ENCODE results near the gene ZNF214. TPM values are rescaled to one million over a fixed set of nuclear protein-coding genes. Genes with fewer than 3 reads are reported as not detected.

The ZNF214 gene
- total and polyA plus RNA-seq, 7 donors, result 0.46 to 3.1 (median 1.9) TPM

DNA sequence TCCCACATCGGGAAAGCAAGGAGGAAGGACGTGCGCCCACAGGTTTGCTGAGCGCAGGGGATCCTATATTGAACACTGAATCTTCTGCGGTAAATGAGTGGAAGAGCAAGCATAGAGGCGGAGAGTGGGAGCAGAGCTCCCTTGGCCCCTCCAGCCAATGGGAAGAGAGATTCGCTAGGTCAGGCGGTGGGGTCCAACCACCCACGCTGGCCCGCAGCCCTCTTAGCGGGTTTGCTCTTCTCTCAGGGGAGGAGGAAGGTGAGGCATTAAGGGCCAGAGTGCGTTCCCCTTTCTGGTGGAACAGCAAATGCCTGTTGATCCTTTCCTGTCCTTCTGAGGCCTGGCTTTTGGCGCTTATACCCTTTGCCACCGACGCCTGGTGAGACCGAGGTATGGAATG lies 10.7 kb upstream of the ZNF214 start:
- 90 to 95% methylated on average over 16 of the region's 16 CpGs for WGBS, 2 donors
- DNase-seq, result no peak
- intact Hi-C loops (cut with DNase I), result no loop called here
- TF ChIP-seq EP300 (IDR thresholded peaks at IDR 0.05) (no peak), POLR2A (IDR thresholded peaks at IDR 0.05) (no peak), POLR2AphosphoS5 (IDR thresholded peaks at IDR 0.05) (no peak)
- TF ChIP-seq, protein P1, sequence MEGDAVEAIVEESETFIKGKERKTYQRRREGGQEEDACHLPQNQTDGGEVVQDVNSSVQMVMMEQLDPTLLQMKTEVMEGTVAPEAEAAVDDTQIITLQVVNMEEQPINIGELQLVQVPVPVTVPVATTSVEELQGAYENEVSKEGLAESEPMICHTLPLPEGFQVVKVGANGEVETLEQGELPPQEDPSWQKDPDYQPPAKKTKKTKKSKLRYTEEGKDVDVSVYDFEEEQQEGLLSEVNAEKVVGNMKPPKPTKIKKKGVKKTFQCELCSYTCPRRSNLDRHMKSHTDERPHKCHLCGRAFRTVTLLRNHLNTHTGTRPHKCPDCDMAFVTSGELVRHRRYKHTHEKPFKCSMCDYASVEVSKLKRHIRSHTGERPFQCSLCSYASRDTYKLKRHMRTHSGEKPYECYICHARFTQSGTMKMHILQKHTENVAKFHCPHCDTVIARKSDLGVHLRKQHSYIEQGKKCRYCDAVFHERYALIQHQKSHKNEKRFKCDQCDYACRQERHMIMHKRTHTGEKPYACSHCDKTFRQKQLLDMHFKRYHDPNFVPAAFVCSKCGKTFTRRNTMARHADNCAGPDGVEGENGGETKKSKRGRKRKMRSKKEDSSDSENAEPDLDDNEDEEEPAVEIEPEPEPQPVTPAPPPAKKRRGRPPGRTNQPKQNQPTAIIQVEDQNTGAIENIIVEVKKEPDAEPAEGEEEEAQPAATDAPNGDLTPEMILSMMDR (IDR thresholded peaks at IDR 0.05), result no peak
- H3K27ac ChIP-seq, result no peak overlapping the region
- no peaks in the 10 kb centered on the region for H3K27me3 ChIP-seq
- H3K9me3 ChIP-seq, result no peaks in the 10 kb centered on the region
- H3K36me3 ChIP-seq, result no peaks in the 10 kb centered on the region
- H3K4me1 ChIP-seq, result no peaks in the 10 kb centered on the region
- no peak overlapping the region for H3K4me3 ChIP-seq

DNA sequence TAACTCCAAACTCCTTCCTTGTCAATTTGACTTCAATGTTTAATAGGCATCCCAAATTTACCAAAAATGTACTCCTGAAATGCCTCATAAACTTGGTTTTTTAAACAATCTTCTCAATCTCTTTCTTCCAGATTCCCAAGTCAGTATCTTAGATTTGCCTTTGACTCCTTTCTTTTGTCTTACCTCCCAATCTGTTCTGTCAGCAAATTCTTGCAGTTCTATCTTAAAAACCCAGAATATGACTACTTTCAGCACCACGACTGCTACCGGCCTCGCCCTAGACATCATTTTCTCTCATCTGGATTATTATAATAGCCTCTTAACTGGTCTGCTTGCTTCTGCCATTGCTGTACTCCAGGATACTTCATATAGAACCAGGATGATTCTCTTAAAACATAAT lies 8.0 kb upstream of the ZNF214 start:
- Histone ChIP-seq H3K27me3 (no peaks in the 10 kb centered on the region), H3K4me3 (no peak overlapping the region), H3K4me1 (no peaks in the 10 kb centered on the region), H3K36me3 (no peaks in the 10 kb centered on the region), H3K27ac (no peak overlapping the region), H3K9me3 (no peaks in the 10 kb centered on the region)
- TF ChIP-seq, protein P1 (IDR thresholded peaks at IDR 0.05), result no peak
- TF ChIP-seq POLR2AphosphoS5 (IDR thresholded peaks at IDR 0.05) (no peak), EP300 (IDR thresholded peaks at IDR 0.05) (no peak), POLR2A (IDR thresholded peaks at IDR 0.05) (no peak)
- intact Hi-C loops (cut with DNase I), result no loop called here
- WGBS, 2 donors, result 89 to 90% methylated on average over 3 of the region's 3 CpGs
- DNase-seq, result no peak

DNA sequence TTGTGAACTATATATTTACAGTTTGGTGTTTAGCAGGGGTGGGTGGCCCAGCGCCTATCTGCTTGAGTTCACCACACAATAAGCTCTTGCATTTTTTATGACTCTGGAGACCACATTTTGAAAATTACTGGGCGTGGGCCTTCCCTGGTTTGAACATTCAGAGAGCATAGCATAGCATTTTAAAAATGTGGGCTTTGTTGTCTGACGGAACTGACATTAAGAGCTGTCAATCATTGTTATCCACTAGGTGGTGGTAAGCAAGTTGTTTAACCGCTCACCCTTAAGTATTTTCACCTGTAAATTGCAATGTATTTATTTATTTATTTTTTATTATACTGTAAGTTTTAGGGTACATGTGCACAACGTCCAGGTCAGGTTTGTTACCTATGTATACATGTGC lies 1.2 kb upstream of the ZNF214 start:
- TF ChIP-seq POLR2AphosphoS5 (IDR thresholded peaks at IDR 0.05) (no peak), POLR2A (IDR thresholded peaks at IDR 0.05) (no peak), EP300 (IDR thresholded peaks at IDR 0.05) (no peak)
- TF ChIP-seq, protein P1 (IDR thresholded peaks at IDR 0.05), result no peak
- no peaks in the 10 kb centered on the region for H3K9me3 ChIP-seq
- peaks cover 0 to 13% (median 9%) of the 10 kb centered on the region in 4 donors for H3K4me1 ChIP-seq
- H3K4me3 ChIP-seq, result no peak overlapping the region
- no peak overlapping the region for H3K27ac ChIP-seq
- no peaks in the 10 kb centered on the region for H3K36me3 ChIP-seq
- intact Hi-C loops (cut with DNase I), result loop anchor here (2.0 kb wide), 1 partner anchor 29 kb away; no protein-coding TSS in a partner anchor
- DNase-seq, result no peak
- H3K27me3 ChIP-seq, result no peaks in the 10 kb centered on the region
- WGBS, 2 donors, result 36 to 70% methylated on average over 5 of the region's 5 CpGs

DNA sequence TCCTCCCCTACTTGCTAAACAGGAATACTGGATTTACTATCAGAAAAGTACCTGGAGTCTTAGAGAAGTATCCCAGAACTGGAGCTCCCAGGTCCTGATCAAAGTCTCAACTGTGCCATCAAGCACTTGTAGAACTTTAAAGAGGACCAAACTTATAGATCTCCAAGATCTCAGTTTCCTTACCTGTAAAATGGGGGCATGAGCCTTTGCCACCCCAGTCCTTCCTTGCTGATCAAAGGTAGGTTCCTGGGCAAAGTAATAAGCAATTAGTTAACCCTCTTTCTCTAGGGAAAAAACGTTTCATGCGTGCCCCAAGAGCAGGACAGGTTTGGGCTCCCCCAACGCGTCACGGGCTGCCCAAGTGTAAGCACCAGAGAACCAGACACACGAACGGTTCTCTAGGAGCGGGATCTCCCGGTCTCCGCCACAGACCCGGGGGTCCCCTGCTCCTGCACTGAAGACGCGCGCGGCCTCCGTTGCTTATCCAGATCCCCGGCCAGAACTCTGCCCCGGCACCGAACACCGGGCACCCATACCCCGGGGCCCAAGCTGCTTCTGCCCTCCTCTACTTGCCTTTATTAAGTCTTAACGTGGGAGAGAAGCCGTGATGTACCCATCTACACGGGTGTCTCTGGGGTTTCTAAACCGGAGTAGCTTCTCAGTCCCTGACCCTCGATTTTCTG lies 505 bp downstream of the ZNF214 start:
- peak; percentile 71 for DNase-seq
- Histone ChIP-seq H3K4me1 (peaks cover 0 to 13% (median 9%) of the 10 kb centered on the region in 4 donors), H3K27me3 (no peaks in the 10 kb centered on the region), H3K4me3 (peak overlapping the region; percentile 54 to 74 (median 64)), H3K36me3 (no peaks in the 10 kb centered on the region), H3K9me3 (no peaks in the 10 kb centered on the region), H3K27ac (peak overlapping the region; percentile 76 to 85 (median 81))
- no peak for TF ChIP-seq POLR2AphosphoS5 (IDR thresholded peaks at IDR 0.05)
- TF ChIP-seq, protein P1 (IDR thresholded peaks at IDR 0.05), result no peak
- TF ChIP-seq POLR2A (IDR thresholded peaks at IDR 0.05), result no peak
- TF ChIP-seq EP300 (IDR thresholded peaks at IDR 0.05), result no peak
- 2 to 6% methylated on average over 26 of the region's 26 CpGs for WGBS, 2 donors
- intact Hi-C loops (cut with DNase I), result loop anchor here (1.0 to 2.0 kb wide), 2 partner anchors 27 to 93 kb away; partner anchors contain the start of gene ZNF215
